Lung (tissue), 12 donors: ENCODE data around the gene UBE2E1. TPM values are rescaled to one million over a fixed set of nuclear protein-coding genes. Genes with fewer than 3 reads are reported as not detected.

Source experiments
- ATAC-seq: fragments of 200-7000 bp; cut with Tn5 transposase; one replicate; pipeline ENCODE4 v1.9.1; 2020; ENCODE audit warnings: moderate number of reproducible peaks; ENCODE audit not compliant: insufficient read depth, low FRiP score
- DNase-seq, 3 donors: peaks; one replicate each; pipeline ENCODE4 v3.0.0-alpha.2; 2013 to 2017
- H3K27ac ChIP-seq, 2 donors: one replicate each; pipeline ENCODE4 v1.5.1; 2013; ENCODE audit warnings: mild to moderate bottlenecking in 2 of 2, moderate library complexity in 2 of 2, control low read depth in 1 of 2, inconsistent platforms in 1 of 2, low read depth in 1 of 2, low read length in 1 of 2
- H3K27me3 ChIP-seq, 3 donors: one replicate each; pipeline ENCODE4 v1.5.1; 2013; ENCODE audit warnings: low read length in 2 of 3; ENCODE audit not compliant: control insufficient read depth in 3 of 3, insufficient read depth in 3 of 3
- H3K36me3 ChIP-seq, 4 donors: one replicate each; pipeline ENCODE4 v1.5.1; 2013; ENCODE audit warnings: low read length in 4 of 4, mild to moderate bottlenecking in 1 of 4, moderate library complexity in 1 of 4; ENCODE audit not compliant: control insufficient read depth in 4 of 4, insufficient read depth in 4 of 4
- H3K4me1 ChIP-seq, 5 donors: one replicate each; pipeline ENCODE4 v1.5.1; 2013; ENCODE audit warnings: low read length in 5 of 5, mild to moderate bottlenecking in 2 of 5, moderate library complexity in 1 of 5; ENCODE audit not compliant: control insufficient read depth in 5 of 5, insufficient read depth in 5 of 5
- H3K4me3 ChIP-seq: one replicate; pipeline ENCODE4 v1.5.1; 2013; ENCODE audit warnings: mild to moderate bottlenecking, control low read depth, moderate library complexity
- H3K9ac ChIP-seq, 2 donors: one replicate each; pipeline ENCODE4 v1.5.1; 2013; ENCODE audit warnings: low read length in 2 of 2, control low read depth in 1 of 2; ENCODE audit not compliant: insufficient read depth in 1 of 2
- H3K9me3 ChIP-seq, 4 donors: one replicate each; pipeline ENCODE4 v1.5.1; 2013; ENCODE audit warnings: low read length in 3 of 4, mild to moderate bottlenecking in 1 of 4, moderate library complexity in 1 of 4; ENCODE audit not compliant: control insufficient read depth in 4 of 4, insufficient read depth in 3 of 4
- WGBS, 2 donors: extraction: QIAGEN DNeasy Blood & Tissue Kit; methylation state at CpG; one replicate each; pipeline ENCODE4 v1.1.7; 2013; 5-methylcytosine and 5-hydroxymethylcytosine counted together
- polyA plus RNA-seq, 2 donors: library from polyadenylated mRNA; stranded (reverse); fragments of 200-250 nt; gene quantifications; one replicate each; pipeline ENCODE4 v1.2.1, GENCODE V29; 2013
- total RNA-seq, 2 donors: library from RNA; depleted of rRNA in 1 of 2; stranded (reverse); fragments of >200 nt in 1 of 2; gene quantifications; one replicate each; pipeline ENCODE4 v1.2.1, GENCODE V29; 2014 to 2021
- TF ChIP-seq, protein P1 (sequence below): IDR thresholded peaks from 2 replicates; pipeline ENCODE4 v1.5.1; 2012; ENCODE audit warnings: mild to moderate bottlenecking; ENCODE audit errors: control extremely low read depth, extremely low read depth
- donor health status: control.
- donor health status: control.
- donor health status: Bipolar disorder and iron deficiency.
- donor health status: healthy.
- donor health status: DM: yes; HTN: yes; CAD: no.

UBE2E1 gene
- total and polyA plus RNA-seq, 4 donors, result 74.1 to 156 (median 87.6) TPM

DNA sequence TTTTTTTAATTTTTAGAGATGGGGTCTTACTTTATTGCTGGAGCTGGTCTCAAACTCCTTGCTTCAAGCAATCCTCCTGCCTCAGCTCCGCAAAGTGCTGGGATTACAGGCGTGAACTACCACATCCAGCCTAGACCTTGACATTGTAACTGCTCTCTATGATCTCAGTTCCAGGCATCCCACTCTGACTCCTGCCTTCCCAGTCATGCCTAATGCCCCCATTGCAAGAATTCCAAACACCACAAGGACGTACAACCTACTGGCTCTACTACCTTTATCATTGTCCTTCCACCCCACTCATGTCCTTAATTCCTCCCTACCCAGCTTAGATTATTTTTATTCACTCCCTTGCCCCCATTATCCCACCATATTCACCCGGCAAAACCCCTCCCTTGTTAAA, 89.4 kb downstream of the UBE2E1 start:
- Histone ChIP-seq H3K27me3 (no peaks in the 10 kb centered on the region), H3K4me1 (peaks cover 0 to 5% (median 0%) of the 10 kb centered on the region in 5 donors), H3K36me3 (peaks cover 3 to 27% (median 16%) of the 10 kb centered on the region in 4 donors), H3K27ac (no peak overlapping the region), H3K4me3 (no peak overlapping the region), H3K9me3 (no peaks in the 10 kb centered on the region), H3K9ac (no peak overlapping the region)
- 93 to 97% methylated on average over 4 of the region's 4 CpGs for WGBS, 2 donors
- ATAC-seq (no peak), DNase-seq (no peak)
- TF ChIP-seq, protein P1, sequence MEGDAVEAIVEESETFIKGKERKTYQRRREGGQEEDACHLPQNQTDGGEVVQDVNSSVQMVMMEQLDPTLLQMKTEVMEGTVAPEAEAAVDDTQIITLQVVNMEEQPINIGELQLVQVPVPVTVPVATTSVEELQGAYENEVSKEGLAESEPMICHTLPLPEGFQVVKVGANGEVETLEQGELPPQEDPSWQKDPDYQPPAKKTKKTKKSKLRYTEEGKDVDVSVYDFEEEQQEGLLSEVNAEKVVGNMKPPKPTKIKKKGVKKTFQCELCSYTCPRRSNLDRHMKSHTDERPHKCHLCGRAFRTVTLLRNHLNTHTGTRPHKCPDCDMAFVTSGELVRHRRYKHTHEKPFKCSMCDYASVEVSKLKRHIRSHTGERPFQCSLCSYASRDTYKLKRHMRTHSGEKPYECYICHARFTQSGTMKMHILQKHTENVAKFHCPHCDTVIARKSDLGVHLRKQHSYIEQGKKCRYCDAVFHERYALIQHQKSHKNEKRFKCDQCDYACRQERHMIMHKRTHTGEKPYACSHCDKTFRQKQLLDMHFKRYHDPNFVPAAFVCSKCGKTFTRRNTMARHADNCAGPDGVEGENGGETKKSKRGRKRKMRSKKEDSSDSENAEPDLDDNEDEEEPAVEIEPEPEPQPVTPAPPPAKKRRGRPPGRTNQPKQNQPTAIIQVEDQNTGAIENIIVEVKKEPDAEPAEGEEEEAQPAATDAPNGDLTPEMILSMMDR, result no peak

DNA sequence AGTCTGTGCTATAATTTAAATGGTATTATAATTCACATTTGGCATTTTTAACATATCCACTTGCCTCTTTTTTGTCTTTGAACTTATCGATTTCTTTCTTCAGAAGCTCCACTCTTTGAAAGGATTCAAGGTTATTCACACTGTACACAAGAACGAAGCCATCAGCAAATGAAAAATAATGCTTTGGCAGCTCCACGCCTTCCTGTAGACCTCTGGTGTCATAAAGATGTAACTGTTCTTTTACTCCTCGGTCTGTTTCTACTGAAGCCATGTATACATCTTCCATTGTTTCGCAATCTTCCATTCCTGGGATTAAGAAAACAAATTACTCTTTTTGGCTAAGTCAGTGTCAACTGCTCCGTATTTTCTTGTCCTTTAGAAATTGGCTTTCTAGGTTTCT, 95.0 kb downstream of the UBE2E1 start:
- peaks cover 0 to 1% (median 0%) of the 10 kb centered on the region in 5 donors for H3K4me1 ChIP-seq
- ATAC-seq, result no peak
- H3K27me3 ChIP-seq, result no peaks in the 10 kb centered on the region
- TF ChIP-seq, protein P1, result no peak
- peaks cover 4 to 25% (median 15%) of the 10 kb centered on the region in 4 donors for H3K36me3 ChIP-seq
- peak in 2 of 3 donors; percentile 50 to 65 for DNase-seq
- 78 to 83% methylated on average over 6 of the region's 6 CpGs for WGBS, 2 donors
- H3K27ac ChIP-seq, result no peak overlapping the region
- H3K9ac ChIP-seq, result no peak overlapping the region
- no peaks in the 10 kb centered on the region for H3K9me3 ChIP-seq
- no peak overlapping the region for H3K4me3 ChIP-seq

DNA sequence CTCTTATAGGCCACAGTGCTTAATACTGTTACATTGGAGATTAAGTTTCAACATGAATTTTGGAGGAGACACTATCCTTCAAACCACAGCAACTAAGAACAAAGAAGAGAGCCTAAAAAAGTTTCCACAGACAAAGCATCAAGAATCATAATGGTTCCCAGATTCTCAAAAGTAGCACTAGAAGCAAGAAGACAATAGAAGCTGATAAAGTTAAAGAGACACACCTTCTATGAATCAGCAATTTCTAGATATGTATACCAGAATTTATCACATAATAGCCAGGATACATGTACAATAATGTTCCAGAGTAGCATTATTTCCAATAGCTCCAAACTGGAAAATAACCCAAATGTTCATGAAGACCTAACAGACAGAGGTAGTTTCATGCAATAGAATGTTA, 98.8 kb downstream of the UBE2E1 start:
- TF ChIP-seq, protein P1, result no peak
- no peak overlapping the region for H3K27ac ChIP-seq
- no peak overlapping the region for H3K9ac ChIP-seq
- ATAC-seq, result no peak
- peaks cover 3 to 12% (median 6%) of the 10 kb centered on the region in 4 donors for H3K36me3 ChIP-seq
- H3K9me3 ChIP-seq, result no peaks in the 10 kb centered on the region
- H3K4me1 ChIP-seq, result no peaks in the 10 kb centered on the region
- H3K27me3 ChIP-seq, result no peaks in the 10 kb centered on the region
- no peak for DNase-seq
- no peak overlapping the region for H3K4me3 ChIP-seq

DNA sequence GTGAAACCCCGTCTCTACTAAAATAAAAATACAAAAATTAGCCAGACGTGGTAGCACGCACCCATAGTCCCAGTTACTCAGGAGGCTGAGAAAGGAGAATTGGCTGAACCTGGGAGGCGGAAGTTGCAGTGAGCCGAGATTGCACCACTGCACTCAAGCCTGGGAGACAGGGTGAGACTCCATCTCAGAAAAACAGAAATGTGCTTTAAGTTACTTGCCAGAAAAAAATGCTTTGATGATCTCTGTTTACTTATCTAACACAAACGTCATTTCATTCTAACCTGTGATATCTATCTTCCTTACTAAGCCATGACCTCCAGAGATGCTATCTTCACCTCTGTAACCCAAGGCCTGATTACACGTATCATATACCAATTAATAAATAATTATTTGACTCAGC, 103.6 kb downstream of the UBE2E1 start:
- WGBS, 2 donors, result 85 to 91% methylated on average over 7 of the region's 7 CpGs
- H3K9me3 ChIP-seq, result no peaks in the 10 kb centered on the region
- H3K36me3 ChIP-seq, result peaks cover 1 to 11% (median 7%) of the 10 kb centered on the region in 4 donors
- ATAC-seq (no peak), DNase-seq (no peak)
- H3K9ac ChIP-seq, result no peak overlapping the region
- no peaks in the 10 kb centered on the region for H3K27me3 ChIP-seq
- no peak overlapping the region for H3K27ac ChIP-seq
- H3K4me3 ChIP-seq, result no peak overlapping the region
- H3K4me1 ChIP-seq, result no peaks in the 10 kb centered on the region
- TF ChIP-seq, protein P1, result no peak
